Mononuclear cell (primary cell): ENCODE results near the gene AP1G1. TPM values are rescaled to one million over a fixed set of nuclear protein-coding genes. Genes with fewer than 3 reads are reported as not detected.

Experiments used
- H3K27me3 ChIP-seq: 2 replicates; pipeline ENCODE4 v1.6.0; 2011; ENCODE audit warnings: low read length, control low read depth; ENCODE audit not compliant: insufficient read depth
- H3K4me1 ChIP-seq: 2 replicates; pipeline ENCODE4 v1.5.1; 2011; ENCODE audit warnings: mild to moderate bottlenecking, low read length, control low read depth; ENCODE audit not compliant: insufficient read depth
- H3K4me3 ChIP-seq: 2 replicates; pipeline ENCODE4 v1.5.1; 2011; ENCODE audit warnings: mild to moderate bottlenecking, low read length, moderate library complexity
- H3K9me3 ChIP-seq: 2 replicates; pipeline ENCODE4 v1.5.1; 2011; ENCODE audit warnings: low read depth, mild to moderate bottlenecking, control low read depth, low read length
- total RNA-seq: library from RNA; depleted of rRNA; stranded (reverse); fragments of >200 nt; gene quantifications from one replicate; pipeline ENCODE4 v1.2.3, GENCODE V29; 2012

The AP1G1 gene
- total RNA-seq, 1 donor, result 223 TPM

GRCh38 chr16:71748226-71748625 lies 60.4 kb downstream of the AP1G1 start:
- H3K4me1 ChIP-seq, result no peaks in the 10 kb centered on the region
- no peak overlapping the region for H3K4me3 ChIP-seq
- H3K27me3 ChIP-seq, result no peaks in the 10 kb centered on the region
- H3K9me3 ChIP-seq, result no peaks in the 10 kb centered on the region

- Histone ChIP-seq H3K4me3 (no peak overlapping the region), H3K9me3 (no peaks in the 10 kb centered on the region), H3K4me1 (no peaks in the 10 kb centered on the region), H3K27me3 (no peaks in the 10 kb centered on the region)
These were observed 62.1 kb downstream of the AP1G1 start for GRCh38 chr16:71746442-71747046.

- Histone ChIP-seq H3K4me1 (no peaks in the 10 kb centered on the region), H3K4me3 (no peak overlapping the region), H3K9me3 (no peaks in the 10 kb centered on the region), H3K27me3 (no peaks in the 10 kb centered on the region)
These were observed 69.8 kb downstream of the AP1G1 start for GRCh38 chr16:71738855-71739254.

- no peaks in the 10 kb centered on the region for H3K4me1 ChIP-seq
These were observed 71.1 kb downstream of the AP1G1 start for GRCh38 chr16:71737501-71737900.

GRCh38 chr16:71734511-71734910 lies 74.1 kb downstream of the AP1G1 start:
- H3K4me3 ChIP-seq, result no peak overlapping the region
- no peaks in the 10 kb centered on the region for H3K27me3 ChIP-seq
- H3K4me1 ChIP-seq, result no peaks in the 10 kb centered on the region
- H3K9me3 ChIP-seq, result no peaks in the 10 kb centered on the region

More at GRCh38 chr16:71737501-71737900, 71.1 kb downstream of the AP1G1 start:
- Histone ChIP-seq H3K27me3 (no peaks in the 10 kb centered on the region), H3K4me3 (no peak overlapping the region), H3K9me3 (no peaks in the 10 kb centered on the region)

- Histone ChIP-seq H3K9me3 (no peaks in the 10 kb centered on the region), H3K4me1 (peaks cover 10% of the 10 kb centered on the region), H3K27me3 (no peaks in the 10 kb centered on the region), H3K4me3 (no peak overlapping the region)
These were observed 76.0 kb downstream of the AP1G1 start for GRCh38 chr16:71732587-71732986.

- Histone ChIP-seq H3K27me3 (no peaks in the 10 kb centered on the region), H3K9me3 (no peaks in the 10 kb centered on the region), H3K4me3 (no peak overlapping the region), H3K4me1 (peaks cover 41% of the 10 kb centered on the region)
These were observed 80.9 kb downstream of the AP1G1 start for GRCh38 chr16:71727551-71728324.

- H3K4me3 ChIP-seq, result no peak overlapping the region
These were observed 81.9 kb downstream of the AP1G1 start for GRCh38 chr16:71726476-71727315.

GRCh38 chr16:71724320-71724751 lies 84.3 kb downstream of the AP1G1 start, which contains the start of gene PHLPP2:
PHLPP2 (minus strand) TSS chr16:71724701; CDS start chr16:71714795, 9,906 bp downstream.
- Histone ChIP-seq H3K9me3 (no peaks in the 10 kb centered on the region), H3K4me1 (peaks cover 48% of the 10 kb centered on the region), H3K27me3 (peaks cover 2% of the 10 kb centered on the region), H3K4me3 (peak within 1 kb of the TSS; percentile 59)

More at GRCh38 chr16:71726476-71727315, 81.9 kb downstream of the AP1G1 start:
- peaks cover 2% of the 10 kb centered on the region for H3K27me3 ChIP-seq
- no peaks in the 10 kb centered on the region for H3K9me3 ChIP-seq
- H3K4me1 ChIP-seq, result peaks cover 48% of the 10 kb centered on the region

GRCh38 chr16:71723537-71724319 lies 84.9 kb downstream of the AP1G1 start:
- Histone ChIP-seq H3K9me3 (no peaks in the 10 kb centered on the region), H3K27me3 (peaks cover 2% of the 10 kb centered on the region), H3K4me3 (peak overlapping the region; percentile 59), H3K4me1 (peaks cover 48% of the 10 kb centered on the region)

- H3K9me3 ChIP-seq, result no peaks in the 10 kb centered on the region
- H3K4me3 ChIP-seq, result peak overlapping the region; percentile 59
- peaks cover 2% of the 10 kb centered on the region for H3K27me3 ChIP-seq
- H3K4me1 ChIP-seq, result peaks cover 42% of the 10 kb centered on the region
These were observed 85.7 kb downstream of the AP1G1 start for GRCh38 chr16:71722801-71723536.

- H3K9me3 ChIP-seq, result no peaks in the 10 kb centered on the region
- H3K4me3 ChIP-seq, result no peak overlapping the region
- peaks cover 26% of the 10 kb centered on the region for H3K4me1 ChIP-seq
- H3K27me3 ChIP-seq, result peaks cover 2% of the 10 kb centered on the region
These were observed 87.4 kb downstream of the AP1G1 start for GRCh38 chr16:71721066-71721740.

- no peak overlapping the region for H3K4me3 ChIP-seq
- H3K9me3 ChIP-seq, result no peaks in the 10 kb centered on the region
- H3K4me1 ChIP-seq, result no peaks in the 10 kb centered on the region
- no peaks in the 10 kb centered on the region for H3K27me3 ChIP-seq
These were observed 96.1 kb downstream of the AP1G1 start for GRCh38 chr16:71712501-71712900.
